GM19351 (cell line): ENCODE results near the gene HS1BP3.

Experiments used
- ATAC-seq: cut with Tn5 transposase; IDR thresholded peaks from one replicate; pipeline ENCODE4 v1.9.1; 2021; ENCODE audit warnings: mild to moderate bottlenecking, moderate library complexity; ENCODE audit not compliant: unreplicated experiment

HS1BP3 gene

GRCh38 chr2:20648206-20648605, 2.7 kb downstream of the HS1BP3 start:
- no peak for ATAC-seq

DNA sequence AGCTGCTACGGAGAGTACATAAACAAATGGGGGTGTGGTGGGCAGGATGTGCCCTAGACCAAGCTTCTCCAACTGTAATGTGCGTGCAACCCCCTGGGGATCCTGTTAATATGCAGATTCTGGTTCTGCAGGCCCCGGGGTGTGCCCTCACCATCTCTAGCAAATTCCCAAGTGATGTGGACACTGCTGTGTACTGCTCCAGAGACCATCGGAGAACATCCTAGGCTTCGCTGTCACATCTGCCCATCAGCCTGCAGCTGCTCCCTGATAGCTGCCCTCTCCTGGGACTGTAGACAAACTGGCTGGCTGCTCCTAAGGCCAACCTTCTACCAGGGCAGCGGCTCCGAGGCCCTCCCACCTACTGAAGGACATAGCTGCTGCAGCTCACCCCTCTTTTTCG, 3.2 kb downstream of the HS1BP3 start:
- ATAC-seq, result no peak

DNA sequence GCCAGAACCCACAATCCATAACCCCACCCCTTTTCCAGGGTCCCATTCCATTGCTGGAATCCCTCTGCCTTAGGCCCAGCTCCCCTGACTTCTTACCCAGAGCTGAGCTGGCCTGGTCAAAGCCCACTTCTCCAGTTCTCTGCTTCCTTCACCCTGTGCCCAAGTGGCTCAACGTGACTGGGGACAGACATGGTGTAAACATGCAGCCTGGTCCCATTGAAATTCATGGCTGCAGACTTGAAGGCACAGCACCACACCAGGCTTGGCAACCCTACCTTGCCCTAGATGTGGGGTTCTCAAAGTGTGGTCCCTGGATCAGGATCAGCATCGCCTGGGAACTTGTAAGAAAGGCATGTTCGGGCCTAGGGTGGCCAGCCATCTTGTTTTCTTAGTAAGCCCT, 3.7 kb downstream of the HS1BP3 start:
- no peak for ATAC-seq

- no peak for ATAC-seq
Observed at GRCh38 chr2:20646446-20646845, 4.5 kb downstream of the HS1BP3 start.

GRCh38 chr2:20645761-20646160, 5.1 kb downstream of the HS1BP3 start:
- ATAC-seq, result no peak

DNA sequence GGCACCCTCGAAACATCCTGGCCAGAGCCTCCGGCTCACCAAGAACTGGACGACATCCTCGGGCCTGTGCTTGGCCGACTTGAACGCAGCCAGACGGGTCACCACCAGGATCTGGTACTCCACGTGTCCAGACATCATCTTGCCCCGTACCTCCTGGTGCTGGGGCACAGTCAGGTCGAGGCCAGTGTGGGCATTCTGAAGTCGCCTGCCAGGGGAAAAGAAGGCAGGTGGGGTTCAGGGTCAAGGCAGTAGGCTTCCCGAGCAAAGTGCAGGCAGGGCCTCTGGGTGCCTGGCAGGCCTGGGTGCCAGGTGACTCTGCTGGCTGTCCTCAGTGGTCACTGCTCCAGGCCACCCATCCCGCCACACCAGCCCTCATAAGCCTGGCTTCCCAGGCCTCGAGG, 5.6 kb downstream of the HS1BP3 start:
- ATAC-seq, result no peak

DNA sequence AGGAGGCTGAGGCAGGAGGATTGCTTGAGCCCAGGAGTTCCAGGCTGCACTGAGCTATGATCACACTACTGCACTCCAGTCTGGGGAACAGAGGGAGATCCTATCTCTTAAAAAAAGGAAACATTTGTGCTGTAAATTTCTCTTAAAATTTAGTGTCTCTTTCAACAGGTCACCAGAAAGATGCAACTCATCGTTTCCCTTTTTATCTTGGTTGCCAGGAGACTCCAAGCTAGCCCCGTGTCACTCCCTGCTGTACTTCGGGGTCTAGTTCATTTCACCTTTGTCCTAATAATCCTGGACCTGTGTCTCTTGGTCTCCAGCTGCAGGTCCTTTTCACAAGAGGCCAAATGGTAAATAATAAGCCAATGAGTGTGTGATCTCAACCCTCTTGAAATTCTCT, 7.1 kb downstream of the HS1BP3 start:
- no peak for ATAC-seq

DNA sequence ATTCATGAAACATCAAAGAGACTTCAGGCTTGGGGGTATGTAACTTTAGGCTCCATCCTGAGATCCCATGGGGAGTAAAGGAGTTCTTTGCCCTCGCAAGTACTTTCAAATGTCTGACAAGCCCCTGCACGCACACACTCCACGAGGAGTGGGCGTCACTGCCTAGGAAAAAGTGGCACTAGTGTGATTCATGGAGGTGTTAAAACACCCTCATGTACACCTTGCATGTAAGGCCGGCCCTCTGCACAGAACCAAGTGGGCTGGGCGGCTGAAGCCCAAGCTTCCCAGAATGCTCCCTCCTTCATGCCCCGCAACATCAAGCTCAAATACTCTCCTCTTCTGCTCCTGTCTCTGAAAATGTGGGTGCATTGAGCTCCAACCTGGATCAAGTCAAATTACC, 7.8 kb downstream of the HS1BP3 start:
- no peak for ATAC-seq

- peak; percentile 99 for ATAC-seq
Observed at GRCh38 chr2:20642055-20642971, 8.6 kb downstream of the HS1BP3 start.

GRCh38 chr2:20641123-20641985, 9.5 kb downstream of the HS1BP3 start:
- no peak for ATAC-seq

DNA sequence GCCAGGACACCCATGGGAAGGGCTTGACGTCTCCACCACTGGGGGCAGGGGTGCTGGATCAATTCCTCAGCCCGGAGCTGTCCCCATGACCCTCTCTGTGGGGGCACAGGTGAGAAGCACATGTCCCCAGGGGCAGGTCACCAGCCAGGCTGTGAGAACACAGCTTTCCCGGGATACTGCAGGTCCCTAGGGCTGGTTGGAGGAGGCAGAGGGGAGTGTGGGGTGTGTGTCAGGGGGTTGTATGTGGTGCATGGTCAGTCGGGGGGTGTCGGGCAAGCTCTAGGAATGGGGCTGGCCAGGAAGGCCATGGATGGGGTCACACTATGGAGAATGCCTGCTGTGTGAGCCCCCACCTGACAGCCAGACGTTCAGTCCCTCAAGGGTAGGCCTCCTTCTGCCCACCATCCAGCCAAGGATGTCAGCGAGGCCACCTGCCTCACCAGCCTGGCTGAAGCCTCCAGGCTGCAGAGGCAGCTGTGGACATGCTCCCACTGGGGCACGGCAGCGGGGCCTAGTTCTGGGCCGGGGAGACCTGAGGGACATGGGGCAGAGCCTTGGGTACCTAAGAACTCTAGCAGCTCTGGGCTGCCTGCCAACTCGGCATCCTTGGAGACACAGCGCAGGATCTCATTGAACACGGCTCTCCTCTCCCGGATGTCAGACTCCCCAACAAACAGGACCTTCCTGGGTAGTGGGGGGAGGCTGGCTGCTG, 10.3 kb downstream of the HS1BP3 start:
- no peak for ATAC-seq

- ATAC-seq, result no peak
Observed at GRCh38 chr2:20638646-20639430, 12.1 kb downstream of the HS1BP3 start.

DNA sequence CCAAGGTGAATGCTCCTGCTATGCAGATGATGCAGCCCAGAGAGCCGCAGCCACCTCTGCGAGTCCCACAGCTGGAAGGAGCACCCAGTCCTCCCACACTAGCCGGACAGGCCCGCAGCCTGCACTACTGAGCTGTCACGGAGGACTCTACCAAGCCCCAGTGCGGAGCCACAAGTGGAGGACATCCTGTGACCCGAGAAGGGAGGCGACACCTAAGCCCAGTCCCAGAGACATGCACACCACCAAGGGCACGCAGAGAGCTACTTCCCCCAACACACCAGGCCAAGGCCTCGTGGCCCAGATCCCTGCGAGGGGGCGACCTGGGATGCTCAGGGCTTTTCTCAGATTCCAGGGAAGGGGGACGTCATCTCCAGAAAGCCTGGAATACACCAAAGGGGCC, 12.9 kb downstream of the HS1BP3 start:
- no peak for ATAC-seq

DNA sequence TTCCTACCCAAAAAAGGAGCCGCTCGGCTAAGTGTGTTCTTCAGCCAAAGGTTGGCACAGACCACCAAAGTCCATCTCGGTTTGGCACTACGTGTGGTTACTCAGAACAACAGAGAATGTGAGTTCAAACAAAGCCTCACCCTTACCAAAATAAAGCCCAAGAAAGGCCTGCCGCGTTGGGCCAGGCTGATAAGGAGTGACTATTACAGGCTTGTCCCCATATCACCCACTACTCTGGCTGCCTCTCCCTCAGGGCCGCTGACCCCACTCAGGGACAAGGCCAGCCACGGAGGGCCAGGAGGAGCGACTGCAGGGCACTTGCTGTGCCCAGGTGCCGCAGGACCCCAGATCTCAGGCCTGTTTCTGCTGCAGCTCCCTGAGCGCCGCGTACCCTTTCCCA, 13.8 kb downstream of the HS1BP3 start:
- ATAC-seq, result no peak

DNA sequence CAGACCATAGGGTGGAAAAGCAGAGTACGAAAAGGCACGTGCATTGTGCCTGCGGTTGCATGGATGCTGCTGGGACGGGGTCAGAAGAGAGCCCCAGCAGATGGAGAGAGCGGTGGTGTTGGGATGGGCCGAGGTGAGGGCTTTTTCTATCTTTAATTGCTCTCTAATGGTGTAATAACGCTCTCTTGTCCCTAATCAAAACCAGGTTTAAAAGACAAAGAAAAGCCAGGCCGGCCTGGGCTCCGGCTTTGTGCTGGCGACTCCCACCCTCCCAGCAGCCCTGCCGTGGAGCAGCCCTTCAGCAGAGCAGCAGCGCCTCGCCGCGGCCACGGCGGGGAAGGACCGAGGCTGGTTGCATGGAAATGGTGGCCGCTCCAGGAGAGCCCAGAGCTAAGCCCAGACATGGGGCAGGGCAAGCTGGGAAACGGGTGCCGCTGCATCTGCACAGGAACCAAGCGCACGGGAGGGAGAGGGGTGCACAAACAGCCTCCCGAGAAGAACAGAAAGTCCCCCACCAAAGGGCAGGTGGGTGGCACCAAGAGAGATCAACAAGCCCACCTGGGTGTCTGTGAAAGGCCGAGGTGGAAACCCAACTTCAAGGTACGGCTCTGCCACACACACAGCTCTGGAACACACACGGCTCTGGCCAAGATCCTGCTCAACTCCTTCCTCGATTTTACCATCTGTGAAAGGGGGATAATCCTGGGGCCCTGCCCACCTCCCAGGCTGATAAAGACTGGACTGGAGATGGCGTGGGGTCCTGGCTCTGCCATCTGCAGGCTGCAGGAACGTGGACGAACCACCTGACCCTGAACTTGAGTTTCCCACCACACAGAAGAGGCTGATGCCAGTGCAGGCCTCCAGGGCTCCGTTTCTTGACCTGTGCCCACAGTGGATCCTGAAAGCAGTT, 15.0 kb downstream of the HS1BP3 start:
- ATAC-seq, result peak; percentile 63

- no peak for ATAC-seq
Observed at GRCh38 chr2:20635113-20635510, 15.8 kb downstream of the HS1BP3 start.

- no peak for ATAC-seq
Observed at GRCh38 chr2:20634507-20635112, 16.3 kb downstream of the HS1BP3 start.

GRCh38 chr2:20633794-20634506, 16.9 kb downstream of the HS1BP3 start:
- ATAC-seq, result peak; percentile 76
